WTC11 (cell line): Measurements from ENCODE around the gene POTEF. TPM values are rescaled to one million over a fixed set of nuclear protein-coding genes. Genes with fewer than 3 reads are reported as not detected.
"Not testable (repeated sequence)": the region's sequence is repeated elsewhere in the genome, so short reads cannot be mapped to it uniquely, and the experiment has no call there.

Experiments
- ATAC-seq: fragments of 200-7000 bp; cut with Tn5 transposase; 2 replicates; pipeline ENCODE4 v1.10.0; 2021; ENCODE audit warnings: mild to moderate bottlenecking, moderate library complexity
- CTCF ChIA-PET: fragments of 300-600 bp; sonication (Branson Sonifier 250); formaldehyde crosslinking; loops from one replicate; lab custom pipeline; 2021; ENCODE audit warnings: antibody characterized with exemption; lab: Charles Lee
- POLR2A ChIA-PET: fragments of 350-600 bp; sonication (Branson Sonifier 250); formaldehyde crosslinking; loops from one replicate; lab custom pipeline; 2021; ENCODE audit warnings: antibody characterized with exemption; lab: Charles Lee
- DNase-seq: peaks from one replicate; pipeline ENCODE4 v3.0.0; 2021; ENCODE audit warnings: low spot score
- H3K27ac Mint-ChIP-seq: 2 replicates; pipeline ENCODE4 v1.8.0; 2021; ENCODE audit warnings: mixed read lengths
- H3K27me3 Mint-ChIP-seq: 2 replicates; pipeline ENCODE4 v1.8.0; 2021; ENCODE audit warnings: low read depth, mild to moderate bottlenecking, moderate library complexity, mixed read lengths
- H3K36me3 Mint-ChIP-seq: 2 replicates; pipeline ENCODE4 v1.8.0; 2021; ENCODE audit warnings: mixed read lengths
- H3K4me1 Mint-ChIP-seq: 2 replicates; pipeline ENCODE4 v1.8.0; 2022; ENCODE audit warnings: mixed read lengths
- H3K4me3 Mint-ChIP-seq: 2 replicates; pipeline ENCODE4 v1.8.0; 2021; ENCODE audit warnings: mild to moderate bottlenecking, moderate library complexity, mixed read lengths
- H3K9me3 Mint-ChIP-seq: 2 replicates; pipeline ENCODE4 v1.8.0; 2021; ENCODE audit warnings: mixed read lengths
- ESRRA ChIP-seq: sonication (generic); formaldehyde crosslinking; IDR thresholded peaks from 2 replicates; pipeline ENCODE4 v1.8.1; 2022; ENCODE audit warnings: mild to moderate bottlenecking, missing genetic modification reagents, borderline replicate concordance
- total RNA-seq: library from RNA; stranded (reverse); gene quantifications from 3 replicates; pipeline ENCODE4 v1.2.3, GENCODE V29; 2021

POTEF gene
- total RNA-seq, 1 experiment from 2014 or later, result 10.5 TPM

- H3K27ac Mint-ChIP-seq, result peak overlapping the region; percentile 88
- H3K27me3 Mint-ChIP-seq, H3K4me1 Mint-ChIP-seq, H3K4me3 Mint-ChIP-seq, H3K36me3 Mint-ChIP-seq, CTCF ChIA-PET, H3K9me3 Mint-ChIP-seq, POLR2A ChIA-PET: not testable (repeated sequence)
- DNase-seq (peak; percentile 14), ATAC-seq (peak; percentile 60)
- TF ChIP-seq ESRRA, result peak; percentile 87; the same call in 1 of the 2 replicates
Measured at GRCh38 chr2:130102597-130103363, 26.2 kb downstream of the POTEF start.

- CTCF ChIA-PET, H3K4me1 Mint-ChIP-seq, H3K27me3 Mint-ChIP-seq, H3K4me3 Mint-ChIP-seq, H3K9me3 Mint-ChIP-seq, H3K27ac Mint-ChIP-seq, ATAC-seq, H3K36me3 Mint-ChIP-seq, DNase-seq, POLR2A ChIA-PET: not testable (repeated sequence)
Measured at GRCh38 chr2:130062645-130063044, 66.4 kb downstream of the POTEF start.

- H3K4me1 Mint-ChIP-seq, H3K27me3 Mint-ChIP-seq, DNase-seq, H3K27ac Mint-ChIP-seq, H3K9me3 Mint-ChIP-seq, CTCF ChIA-PET, H3K36me3 Mint-ChIP-seq, POLR2A ChIA-PET, H3K4me3 Mint-ChIP-seq, ATAC-seq: not testable (repeated sequence)
Measured at GRCh38 chr2:130059982-130060381, 69.0 kb downstream of the POTEF start.

- H3K36me3 Mint-ChIP-seq, H3K4me3 Mint-ChIP-seq, CTCF ChIA-PET, H3K27ac Mint-ChIP-seq, H3K9me3 Mint-ChIP-seq, H3K27me3 Mint-ChIP-seq, ATAC-seq, DNase-seq, POLR2A ChIA-PET, H3K4me1 Mint-ChIP-seq: not testable (repeated sequence)
Measured at GRCh38 chr2:130056336-130056735, 72.7 kb downstream of the POTEF start.

GRCh38 chr2:130053217-130053911 is 75.7 kb downstream of the POTEF start:
- H3K36me3 Mint-ChIP-seq, H3K4me1 Mint-ChIP-seq, H3K4me3 Mint-ChIP-seq, H3K27me3 Mint-ChIP-seq, POLR2A ChIA-PET, H3K27ac Mint-ChIP-seq, H3K9me3 Mint-ChIP-seq, DNase-seq, CTCF ChIA-PET, ATAC-seq: not testable (repeated sequence)

- ATAC-seq, DNase-seq, H3K9me3 Mint-ChIP-seq, H3K27ac Mint-ChIP-seq, CTCF ChIA-PET, H3K27me3 Mint-ChIP-seq, H3K36me3 Mint-ChIP-seq, POLR2A ChIA-PET, H3K4me1 Mint-ChIP-seq, H3K4me3 Mint-ChIP-seq: not testable (repeated sequence)
Measured at GRCh38 chr2:130052376-130052775, 76.6 kb downstream of the POTEF start.

- CTCF ChIA-PET, H3K36me3 Mint-ChIP-seq, H3K27ac Mint-ChIP-seq: not testable (repeated sequence)
Measured at GRCh38 chr2:130048422-130048821, 80.6 kb downstream of the POTEF start.

GRCh38 chr2:130038265-130038603 is 90.8 kb downstream of the POTEF start:
- H3K27me3 Mint-ChIP-seq, ATAC-seq, H3K27ac Mint-ChIP-seq, H3K36me3 Mint-ChIP-seq, DNase-seq, H3K4me3 Mint-ChIP-seq, POLR2A ChIA-PET, CTCF ChIA-PET, H3K9me3 Mint-ChIP-seq, H3K4me1 Mint-ChIP-seq: not testable (repeated sequence)

More at GRCh38 chr2:130048422-130048821, 80.6 kb downstream of the POTEF start:
- POLR2A ChIA-PET, ATAC-seq, DNase-seq, H3K4me3 Mint-ChIP-seq, H3K4me1 Mint-ChIP-seq, H3K27me3 Mint-ChIP-seq, H3K9me3 Mint-ChIP-seq: not testable (repeated sequence)

- H3K36me3 Mint-ChIP-seq, H3K9me3 Mint-ChIP-seq, POLR2A ChIA-PET, H3K4me3 Mint-ChIP-seq, CTCF ChIA-PET, H3K27me3 Mint-ChIP-seq, H3K27ac Mint-ChIP-seq, H3K4me1 Mint-ChIP-seq: not testable (repeated sequence)
- ATAC-seq (peak; percentile 41), DNase-seq (peak; percentile 42)
Measured at GRCh38 chr2:130025931-130026330, 103.1 kb downstream of the POTEF start.

Other genes starting within 250 kb of the POTEF start
- 0.07 to 0.09 TPM (median 0.07 TPM) in 3 replicates for gene RAB6C, start 149.6 kb downstream of the POTEF start, total RNA-seq
- gene CCDC74B, start 15.9 kb upstream of the POTEF start, total RNA-seq, result 2.8 to 5.4 TPM (median 3.4 TPM) in 3 replicates
- 76.7 to 95.8 TPM (median 81.1 TPM) in 3 replicates for gene SMPD4, start 52.4 kb upstream of the POTEF start, total RNA-seq
- gene MZT2B, start 53.0 kb upstream of the POTEF start, total RNA-seq, result 183 to 225 TPM (median 220 TPM) in 3 replicates
- gene TUBA3E, start 69.2 kb upstream of the POTEF start, total RNA-seq, result 0.18 TPM in 1 of 3 replicates, not detected in the others
- 80.4 to 89.2 TPM (median 85.2 TPM) in 3 replicates for gene IMP4, start 213.7 kb upstream of the POTEF start, total RNA-seq
- 15.7 to 21.8 TPM (median 21.0 TPM) in 3 replicates for gene PTPN18, start 226.8 kb upstream of the POTEF start, total RNA-seq